Measurements from ENCODE around the gene TTLL11.

DNA sequence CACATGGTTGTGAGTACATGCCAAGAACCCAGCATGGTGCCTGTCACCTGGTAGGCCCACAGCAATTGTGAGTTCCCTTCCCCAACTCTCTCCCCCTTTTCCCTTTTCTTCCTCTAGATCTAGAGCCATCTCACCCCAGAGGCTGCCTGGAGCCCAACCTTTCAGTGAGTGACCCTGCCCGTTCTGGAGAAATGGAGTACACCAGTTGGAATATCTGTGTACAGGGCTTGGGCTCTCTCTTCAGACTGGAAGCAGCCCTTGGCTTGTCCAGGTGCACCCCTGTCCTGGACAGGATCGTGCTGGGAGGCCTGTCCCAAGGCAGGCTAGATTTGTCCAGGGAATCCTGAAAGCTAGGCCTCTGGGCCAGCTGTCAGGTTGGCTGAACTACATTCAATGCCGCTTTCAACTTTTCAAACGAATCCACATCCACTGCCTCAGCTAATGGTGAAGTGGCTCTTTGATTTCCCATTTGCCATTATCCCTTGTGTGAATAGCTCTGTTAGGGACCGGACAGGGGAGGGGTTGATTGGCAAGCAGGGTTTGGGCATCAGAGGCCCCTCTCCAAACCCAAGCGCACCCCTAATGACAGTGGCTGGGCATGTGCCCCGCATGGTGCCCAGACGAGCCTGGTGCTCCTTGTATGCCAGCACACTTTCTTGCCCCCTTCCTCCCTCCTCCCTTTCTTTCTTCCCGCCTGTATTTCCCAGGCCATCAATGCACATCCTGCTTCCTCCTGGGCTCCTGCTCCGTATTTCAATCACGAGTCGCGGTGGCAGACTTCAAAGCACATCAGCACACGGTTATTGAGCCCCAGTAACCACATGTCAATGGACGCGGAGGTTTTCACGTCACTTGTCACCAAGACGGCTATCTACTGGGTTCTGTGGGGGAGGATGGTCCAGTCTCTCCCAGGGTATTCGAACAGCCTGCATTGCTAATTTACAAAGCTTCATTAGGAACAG, 230.5 kb downstream of the TTLL11 start:
- TF ChIP-seq, protein P1, sequence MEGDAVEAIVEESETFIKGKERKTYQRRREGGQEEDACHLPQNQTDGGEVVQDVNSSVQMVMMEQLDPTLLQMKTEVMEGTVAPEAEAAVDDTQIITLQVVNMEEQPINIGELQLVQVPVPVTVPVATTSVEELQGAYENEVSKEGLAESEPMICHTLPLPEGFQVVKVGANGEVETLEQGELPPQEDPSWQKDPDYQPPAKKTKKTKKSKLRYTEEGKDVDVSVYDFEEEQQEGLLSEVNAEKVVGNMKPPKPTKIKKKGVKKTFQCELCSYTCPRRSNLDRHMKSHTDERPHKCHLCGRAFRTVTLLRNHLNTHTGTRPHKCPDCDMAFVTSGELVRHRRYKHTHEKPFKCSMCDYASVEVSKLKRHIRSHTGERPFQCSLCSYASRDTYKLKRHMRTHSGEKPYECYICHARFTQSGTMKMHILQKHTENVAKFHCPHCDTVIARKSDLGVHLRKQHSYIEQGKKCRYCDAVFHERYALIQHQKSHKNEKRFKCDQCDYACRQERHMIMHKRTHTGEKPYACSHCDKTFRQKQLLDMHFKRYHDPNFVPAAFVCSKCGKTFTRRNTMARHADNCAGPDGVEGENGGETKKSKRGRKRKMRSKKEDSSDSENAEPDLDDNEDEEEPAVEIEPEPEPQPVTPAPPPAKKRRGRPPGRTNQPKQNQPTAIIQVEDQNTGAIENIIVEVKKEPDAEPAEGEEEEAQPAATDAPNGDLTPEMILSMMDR (IDR thresholded peaks at IDR 0.05; ENCODE audit: low read depth, low read length) = no peak
- no peak for TF ChIP-seq POLR2A (IDR thresholded peaks at IDR 0.05; ENCODE audit: extremely low read depth, insufficient read length)
- no peak for TF ChIP-seq MYC (IDR thresholded peaks at IDR 0.05; ENCODE audit: low read depth, low read length)
- TF ChIP-seq, protein P2, sequence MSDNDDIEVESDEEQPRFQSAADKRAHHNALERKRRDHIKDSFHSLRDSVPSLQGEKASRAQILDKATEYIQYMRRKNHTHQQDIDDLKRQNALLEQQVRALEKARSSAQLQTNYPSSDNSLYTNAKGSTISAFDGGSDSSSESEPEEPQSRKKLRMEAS (IDR thresholded peaks at IDR 0.05; ENCODE audit: low read depth, low read length) = no peak
